Liver (tissue), 9 donors: ENCODE measurements around the gene GPR171. TPM values are rescaled to one million over a fixed set of nuclear protein-coding genes. Genes with fewer than 3 reads are reported as not detected.

Experiments used
- DNase-seq: peaks from one replicate; pipeline ENCODE4 v3.0.0-alpha.2; 2017; ENCODE audit warnings: low spot score
- H3K27ac ChIP-seq, 2 donors: one replicate each; pipeline ENCODE4 v1.7.0; 2013; ENCODE audit warnings: inconsistent platforms in 2 of 2, low read length in 2 of 2, control low read depth in 1 of 2, low read depth in 1 of 2, mild to moderate bottlenecking in 1 of 2
- H3K27me3 ChIP-seq, 4 donors: one replicate each; pipeline versions ENCODE4 v1.6.1 to v1.7.0; 2013; ENCODE audit warnings: low read length in 3 of 4, inconsistent platforms in 1 of 4, mild to moderate bottlenecking in 1 of 4, moderate library complexity in 1 of 4; ENCODE audit not compliant: control insufficient read depth in 4 of 4, insufficient read depth in 4 of 4
- H3K36me3 ChIP-seq, 4 donors: one replicate each; pipeline versions ENCODE4 v1.6.1 to v1.7.0; 2013; ENCODE audit warnings: low read length in 3 of 4, mild to moderate bottlenecking in 3 of 4, low read depth in 1 of 4, moderate library complexity in 1 of 4; ENCODE audit not compliant: control insufficient read depth in 4 of 4, insufficient read depth in 3 of 4
- H3K4me1 ChIP-seq, 4 donors: one replicate each; pipeline versions ENCODE4 v1.6.1 to v1.7.0; 2013; ENCODE audit warnings: low read length in 3 of 4, mild to moderate bottlenecking in 3 of 4, moderate library complexity in 1 of 4; ENCODE audit not compliant: control insufficient read depth in 4 of 4, insufficient read depth in 4 of 4
- H3K4me3 ChIP-seq, 3 donors: one replicate each; pipeline versions ENCODE4 v1.6.1 to v1.7.0; 2013; ENCODE audit warnings: low read length in 3 of 3, control low read depth in 1 of 3, low read depth in 1 of 3, mild to moderate bottlenecking in 1 of 3
- H3K9ac ChIP-seq, 2 donors: one replicate each; pipeline ENCODE4 v1.7.0; 2013; ENCODE audit warnings: low read length in 2 of 2, mild to moderate bottlenecking in 2 of 2, moderate library complexity in 2 of 2, control low read depth in 1 of 2, low read depth in 1 of 2
- H3K9me3 ChIP-seq, 4 donors: one replicate each; pipeline versions ENCODE4 v1.6.1 to v1.7.0; 2013; ENCODE audit warnings: low read length in 3 of 4; ENCODE audit not compliant: control insufficient read depth in 4 of 4
- EGR1 ChIP-seq, 2 donors: IDR thresholded peaks; 2 replicates each; pipeline ENCODE4 v1.6.1; 2016 to 2018; ENCODE audit warnings: antibody characterized with exemption in 2 of 2, low read depth in 2 of 2
- FOXA2 ChIP-seq: IDR thresholded peaks from 2 replicates; pipeline ENCODE4 v1.6.1; 2016; ENCODE audit warnings: antibody characterized with exemption
- GABPA ChIP-seq, 2 donors: IDR thresholded peaks in 1 of 2; conservative IDR thresholded peaks in 1 of 2; 2 replicates each; pipeline ENCODE4 v1.6.1; 2016; ENCODE audit warnings: antibody characterized with exemption in 2 of 2, mild to moderate bottlenecking in 1 of 2, moderate library complexity in 1 of 2
- HNF4G ChIP-seq: IDR thresholded peaks from 2 replicates; pipeline ENCODE4 v1.6.1; 2016; ENCODE audit warnings: antibody characterized with exemption
- JUND ChIP-seq, 2 donors: IDR thresholded peaks; 2 replicates each; pipeline ENCODE4 v1.6.1; 2016; ENCODE audit warnings: antibody characterized with exemption in 2 of 2
- NR2F2 ChIP-seq: IDR thresholded peaks from 2 replicates; pipeline ENCODE4 v1.6.1; 2016; ENCODE audit warnings: antibody characterized with exemption
- SP1 ChIP-seq: IDR thresholded peaks from 2 replicates; pipeline ENCODE4 v1.6.1; 2018; ENCODE audit warnings: antibody characterized with exemption, mild to moderate bottlenecking
- TAF1 ChIP-seq: conservative IDR thresholded peaks from 2 replicates; pipeline ENCODE4 v1.6.1; 2016; ENCODE audit warnings: antibody characterized with exemption, mild to moderate bottlenecking
- YY1 ChIP-seq: IDR thresholded peaks from 2 replicates; pipeline ENCODE4 v1.6.1; 2016; ENCODE audit warnings: antibody characterized with exemption, mild to moderate bottlenecking
- WGBS: extraction: QIAGEN DNeasy Blood & Tissue Kit; methylation state at CpG from one replicate; pipeline ENCODE4 v1.1.7; 2013; 5-methylcytosine and 5-hydroxymethylcytosine counted together
- polyA plus RNA-seq, 2 donors: library from polyadenylated mRNA; stranded (reverse) in 1 of 2; unstranded in 1 of 2; fragments of 200-250 nt in 1 of 2; fragments of >200 nt in 1 of 2; fragmentation: Nextera tagmentation in 1 of 2; extraction: Ambion mirVana in 1 of 2; gene quantifications; one replicate each; pipeline versions ENCODE4 v1.2.1 to v1.2.3, GENCODE V29; 2013 to 2015
- total RNA-seq, 2 donors: library from RNA; depleted of rRNA; stranded (reverse); fragments of >200 nt; gene quantifications; one replicate each; pipeline ENCODE4 v1.2.3, GENCODE V29; 2014
- TF ChIP-seq, protein P1 (sequence below): IDR thresholded peaks from 2 replicates; pipeline ENCODE4 v1.6.1; 2016; ENCODE audit warnings: antibody characterized with exemption
- TF ChIP-seq, protein P2 (sequence below): IDR thresholded peaks from 2 replicates; pipeline ENCODE4 v1.6.1; 2016; ENCODE audit warnings: antibody characterized with exemption, mild to moderate bottlenecking
- TF ChIP-seq, protein P3 (sequence below): IDR thresholded peaks from 2 replicates; pipeline ENCODE4 v1.6.1; 2016; ENCODE audit warnings: antibody characterized with exemption
- TF ChIP-seq, protein P4 (sequence below): fragments of 150-350 bp; IDR thresholded peaks from 2 replicates; pipeline ENCODE4 v1.5.1; 2017; ENCODE audit warnings: improper control_type of control experiment, low read depth, low read length; ENCODE audit not compliant: missing input control
- TF ChIP-seq, protein P5 (sequence below): IDR thresholded peaks from 2 replicates; pipeline ENCODE4 v1.6.1; 2016; ENCODE audit warnings: antibody characterized with exemption
- donor health status: healthy.
- donor health status: healthy.
- donor health status: healthy.
- donor health status: healthy.
- donor health status: healthy.

The GPR171 gene
- total and polyA plus RNA-seq, 4 donors = 0.19 to 0.56 (median 0.28) TPM

DNA sequence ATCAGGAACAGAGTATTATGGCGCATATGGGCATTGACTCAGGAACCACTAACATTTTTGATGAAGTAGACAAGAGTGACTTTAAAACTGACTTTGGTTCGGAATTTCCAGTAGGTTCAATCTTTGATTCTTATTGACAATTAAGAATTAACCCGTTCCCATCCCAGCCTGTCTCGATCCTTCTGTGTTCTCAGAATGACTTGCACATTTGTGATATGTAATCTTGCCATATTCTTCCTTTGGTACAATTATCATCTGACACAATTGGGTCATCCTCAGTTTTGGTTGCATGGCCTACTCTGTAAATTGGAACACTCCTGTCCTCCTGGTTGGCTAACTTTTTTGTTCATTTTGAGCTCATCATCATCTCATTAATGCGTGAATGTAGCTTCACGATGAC, 10.5 kb downstream of the GPR171 start:
- Histone ChIP-seq H3K4me1 (peaks cover 0 to 5% (median 3%) of the 10 kb centered on the region in 4 donors), H3K27ac (no peak overlapping the region), H3K36me3 (no peaks in the 10 kb centered on the region), H3K27me3 (no peaks in the 10 kb centered on the region), H3K9ac (no peak overlapping the region), H3K4me3 (no peak overlapping the region), H3K9me3 (no peaks in the 10 kb centered on the region)
- DNase-seq = no peak
- TF ChIP-seq EGR1 (IDR thresholded peaks at IDR 0.05; ENCODE audit: low read depth in 2 of 2) = no peak
- TF ChIP-seq NR2F2 = no peak
- TF ChIP-seq, protein P1, sequence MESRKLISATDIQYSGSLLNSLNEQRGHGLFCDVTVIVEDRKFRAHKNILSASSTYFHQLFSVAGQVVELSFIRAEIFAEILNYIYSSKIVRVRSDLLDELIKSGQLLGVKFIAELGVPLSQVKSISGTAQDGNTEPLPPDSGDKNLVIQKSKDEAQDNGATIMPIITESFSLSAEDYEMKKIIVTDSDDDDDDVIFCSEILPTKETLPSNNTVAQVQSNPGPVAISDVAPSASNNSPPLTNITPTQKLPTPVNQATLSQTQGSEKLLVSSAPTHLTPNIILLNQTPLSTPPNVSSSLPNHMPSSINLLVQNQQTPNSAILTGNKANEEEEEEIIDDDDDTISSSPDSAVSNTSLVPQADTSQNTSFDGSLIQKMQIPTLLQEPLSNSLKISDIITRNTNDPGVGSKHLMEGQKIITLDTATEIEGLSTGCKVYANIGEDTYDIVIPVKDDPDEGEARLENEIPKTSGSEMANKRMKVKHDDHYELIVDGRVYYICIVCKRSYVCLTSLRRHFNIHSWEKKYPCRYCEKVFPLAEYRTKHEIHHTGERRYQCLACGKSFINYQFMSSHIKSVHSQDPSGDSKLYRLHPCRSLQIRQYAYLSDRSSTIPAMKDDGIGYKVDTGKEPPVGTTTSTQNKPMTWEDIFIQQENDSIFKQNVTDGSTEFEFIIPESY = no peak
- TF ChIP-seq HNF4G = no peak
- TF ChIP-seq, protein P2, sequence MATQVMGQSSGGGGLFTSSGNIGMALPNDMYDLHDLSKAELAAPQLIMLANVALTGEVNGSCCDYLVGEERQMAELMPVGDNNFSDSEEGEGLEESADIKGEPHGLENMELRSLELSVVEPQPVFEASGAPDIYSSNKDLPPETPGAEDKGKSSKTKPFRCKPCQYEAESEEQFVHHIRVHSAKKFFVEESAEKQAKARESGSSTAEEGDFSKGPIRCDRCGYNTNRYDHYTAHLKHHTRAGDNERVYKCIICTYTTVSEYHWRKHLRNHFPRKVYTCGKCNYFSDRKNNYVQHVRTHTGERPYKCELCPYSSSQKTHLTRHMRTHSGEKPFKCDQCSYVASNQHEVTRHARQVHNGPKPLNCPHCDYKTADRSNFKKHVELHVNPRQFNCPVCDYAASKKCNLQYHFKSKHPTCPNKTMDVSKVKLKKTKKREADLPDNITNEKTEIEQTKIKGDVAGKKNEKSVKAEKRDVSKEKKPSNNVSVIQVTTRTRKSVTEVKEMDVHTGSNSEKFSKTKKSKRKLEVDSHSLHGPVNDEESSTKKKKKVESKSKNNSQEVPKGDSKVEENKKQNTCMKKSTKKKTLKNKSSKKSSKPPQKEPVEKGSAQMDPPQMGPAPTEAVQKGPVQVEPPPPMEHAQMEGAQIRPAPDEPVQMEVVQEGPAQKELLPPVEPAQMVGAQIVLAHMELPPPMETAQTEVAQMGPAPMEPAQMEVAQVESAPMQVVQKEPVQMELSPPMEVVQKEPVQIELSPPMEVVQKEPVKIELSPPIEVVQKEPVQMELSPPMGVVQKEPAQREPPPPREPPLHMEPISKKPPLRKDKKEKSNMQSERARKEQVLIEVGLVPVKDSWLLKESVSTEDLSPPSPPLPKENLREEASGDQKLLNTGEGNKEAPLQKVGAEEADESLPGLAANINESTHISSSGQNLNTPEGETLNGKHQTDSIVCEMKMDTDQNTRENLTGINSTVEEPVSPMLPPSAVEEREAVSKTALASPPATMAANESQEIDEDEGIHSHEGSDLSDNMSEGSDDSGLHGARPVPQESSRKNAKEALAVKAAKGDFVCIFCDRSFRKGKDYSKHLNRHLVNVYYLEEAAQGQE = no peak
- TF ChIP-seq GABPA (IDR thresholded peaks at IDR 0.05 in 1 of 2, conservative IDR thresholded peaks at IDR 0.05 in 1 of 2) = no peak
- TF ChIP-seq JUND (IDR thresholded peaks at IDR 0.05) = no peak
- TF ChIP-seq FOXA2 = no peak
- TF ChIP-seq, protein P3, sequence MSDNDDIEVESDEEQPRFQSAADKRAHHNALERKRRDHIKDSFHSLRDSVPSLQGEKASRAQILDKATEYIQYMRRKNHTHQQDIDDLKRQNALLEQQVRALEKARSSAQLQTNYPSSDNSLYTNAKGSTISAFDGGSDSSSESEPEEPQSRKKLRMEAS = no peak
- TF ChIP-seq, protein P4, sequence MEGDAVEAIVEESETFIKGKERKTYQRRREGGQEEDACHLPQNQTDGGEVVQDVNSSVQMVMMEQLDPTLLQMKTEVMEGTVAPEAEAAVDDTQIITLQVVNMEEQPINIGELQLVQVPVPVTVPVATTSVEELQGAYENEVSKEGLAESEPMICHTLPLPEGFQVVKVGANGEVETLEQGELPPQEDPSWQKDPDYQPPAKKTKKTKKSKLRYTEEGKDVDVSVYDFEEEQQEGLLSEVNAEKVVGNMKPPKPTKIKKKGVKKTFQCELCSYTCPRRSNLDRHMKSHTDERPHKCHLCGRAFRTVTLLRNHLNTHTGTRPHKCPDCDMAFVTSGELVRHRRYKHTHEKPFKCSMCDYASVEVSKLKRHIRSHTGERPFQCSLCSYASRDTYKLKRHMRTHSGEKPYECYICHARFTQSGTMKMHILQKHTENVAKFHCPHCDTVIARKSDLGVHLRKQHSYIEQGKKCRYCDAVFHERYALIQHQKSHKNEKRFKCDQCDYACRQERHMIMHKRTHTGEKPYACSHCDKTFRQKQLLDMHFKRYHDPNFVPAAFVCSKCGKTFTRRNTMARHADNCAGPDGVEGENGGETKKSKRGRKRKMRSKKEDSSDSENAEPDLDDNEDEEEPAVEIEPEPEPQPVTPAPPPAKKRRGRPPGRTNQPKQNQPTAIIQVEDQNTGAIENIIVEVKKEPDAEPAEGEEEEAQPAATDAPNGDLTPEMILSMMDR = no peak
- TF ChIP-seq TAF1 = no peak
- TF ChIP-seq, protein P5, sequence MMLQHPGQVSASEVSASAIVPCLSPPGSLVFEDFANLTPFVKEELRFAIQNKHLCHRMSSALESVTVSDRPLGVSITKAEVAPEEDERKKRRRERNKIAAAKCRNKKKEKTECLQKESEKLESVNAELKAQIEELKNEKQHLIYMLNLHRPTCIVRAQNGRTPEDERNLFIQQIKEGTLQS = no peak
- no peak for TF ChIP-seq YY1
- no peak for TF ChIP-seq SP1
- 95% methylated on average over 6 of the region's 6 CpGs for WGBS

DNA sequence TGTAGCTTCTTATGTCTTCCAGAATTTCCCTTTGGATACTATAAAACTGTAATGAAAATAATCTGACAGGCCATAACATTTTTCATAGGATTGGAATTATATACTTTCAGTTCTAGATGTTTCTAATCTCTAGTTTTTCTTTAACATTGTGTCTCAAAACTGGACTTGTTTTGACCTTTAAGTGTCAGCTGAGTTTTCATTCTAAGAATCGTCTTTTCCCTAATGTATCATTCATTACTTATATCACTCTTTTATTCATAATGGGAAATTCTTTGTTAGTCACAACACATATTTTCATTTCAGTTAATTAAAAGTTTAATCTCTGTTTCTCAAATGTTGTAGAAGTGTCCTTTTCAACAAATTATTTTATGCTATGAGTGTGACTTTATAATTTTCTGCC, 11.9 kb downstream of the GPR171 start:
- DNase-seq = no peak
- no peaks in the 10 kb centered on the region for H3K27me3 ChIP-seq
- H3K9me3 ChIP-seq = no peaks in the 10 kb centered on the region
- H3K36me3 ChIP-seq = no peaks in the 10 kb centered on the region
- H3K4me1 ChIP-seq = no peaks in the 10 kb centered on the region
- no peak for TF ChIP-seq JUND (IDR thresholded peaks at IDR 0.05)
- TF ChIP-seq, protein P1 = no peak
- TF ChIP-seq FOXA2 = no peak
- no peak for TF ChIP-seq EGR1 (IDR thresholded peaks at IDR 0.05; ENCODE audit: low read depth in 2 of 2)
- no peak for TF ChIP-seq GABPA (IDR thresholded peaks at IDR 0.05 in 1 of 2, conservative IDR thresholded peaks at IDR 0.05 in 1 of 2)
- 86% methylated on average over 1 of the region's 1 CpG for WGBS
- H3K4me3 ChIP-seq = no peak overlapping the region
- H3K27ac ChIP-seq = no peak overlapping the region
- H3K9ac ChIP-seq = no peak overlapping the region
